GM12865 (cell line): ENCODE data around the gene PRR35.

Experiments used
- DNase-seq: peaks from one replicate; pipeline ENCODE4 v3.0.0; 2010; ENCODE audit warnings: low read depth
- H3K4me3 ChIP-seq: 2 replicates; pipeline ENCODE4 v1.5.1; 2011; ENCODE audit warnings: mild to moderate bottlenecking, low read depth, low read length, control low read depth
- CTCF ChIP-seq: IDR thresholded peaks from 2 replicates; pipeline ENCODE4 v1.5.1; 2011; ENCODE audit warnings: low read length, control low read depth, low read depth, inconsistent platforms; ENCODE audit not compliant: insufficient read depth; ENCODE audit errors: missing control alignments

Gene PRR35

GRCh38 chr16:557463-558297 is 2.5 kb upstream of the PRR35 start:
- no peak overlapping the region for H3K4me3 ChIP-seq
- TF ChIP-seq CTCF: no peak
- no peak for DNase-seq

- TF ChIP-seq CTCF: no peak
- no peak overlapping the region for H3K4me3 ChIP-seq
- no peak for DNase-seq
These were observed 1.7 kb upstream of the PRR35 start for GRCh38 chr16:558298-559020.

GRCh38 chr16:559021-559380 is 1.2 kb upstream of the PRR35 start:
- no peak overlapping the region for H3K4me3 ChIP-seq
- DNase-seq: no peak
- no peak for TF ChIP-seq CTCF

- no peak for TF ChIP-seq CTCF
- no peak overlapping the region for H3K4me3 ChIP-seq
- DNase-seq: no peak
These were observed 587 bp upstream of the PRR35 start for GRCh38 chr16:559411-560203.

- H3K4me3 ChIP-seq: no peak overlapping the region
- DNase-seq: no peak
- TF ChIP-seq CTCF: no peak
These were observed 663 bp downstream of the PRR35 start for GRCh38 chr16:560701-561412.

GRCh38 chr16:561413-561794 is 1.2 kb downstream of the PRR35 start:
- TF ChIP-seq CTCF: no peak
- H3K4me3 ChIP-seq: no peak overlapping the region
- DNase-seq: no peak
